Keratinocyte (primary cell): ENCODE data around the gene PIWIL1. TPM values are rescaled to one million over a fixed set of nuclear protein-coding genes. Genes with fewer than 3 reads are reported as not detected.

ENCODE experiments used
- DNase-seq: peaks from one replicate; pipeline ENCODE4 v3.0.0-alpha.2; 2011; ENCODE audit warnings: low read depth, missing footprints, low spot score
- FAIRE-seq: peaks from 2 replicates; lab custom pipeline; 2011; peaks lifted over from hg19 to GRCh38; lab: Jason Lieb, UNC
- H2AFZ ChIP-seq: 2 replicates; pipeline ENCODE4 v1.6.0; 2012; ENCODE audit warnings: low read length, control low read depth, inconsistent platforms; ENCODE audit not compliant: control insufficient read depth
- H3K27ac ChIP-seq: 2 replicates; pipeline ENCODE4 v1.5.1; 2011; ENCODE audit warnings: low read length; ENCODE audit not compliant: control insufficient read depth, insufficient read depth
- H3K27me3 ChIP-seq: 3 replicates; pipeline ENCODE4 v1.6.0; 2011; ENCODE audit warnings: low read length; ENCODE audit not compliant: control insufficient read depth, insufficient read depth; ENCODE audit errors: extremely low read depth
- H3K36me3 ChIP-seq, 2 experiments: 2 replicates in 1 of 2; 3 replicates in 1 of 2; pipeline ENCODE4 v1.5.1; 2011; ENCODE audit warnings: low read length in 2 of 2, mild to moderate bottlenecking in 1 of 2; ENCODE audit not compliant: control insufficient read depth in 2 of 2, insufficient read depth in 2 of 2; ENCODE audit errors: extremely low read depth in 1 of 2
- H3K4me1 ChIP-seq: 3 replicates; pipeline ENCODE4 v1.5.1; 2011; ENCODE audit warnings: low read length; ENCODE audit not compliant: control insufficient read depth, insufficient read depth; ENCODE audit errors: extremely low read depth
- H3K4me2 ChIP-seq: 3 replicates; pipeline ENCODE4 v1.6.0; 2011; ENCODE audit warnings: low read depth, low read length; ENCODE audit not compliant: control insufficient read depth, insufficient read depth; ENCODE audit errors: extremely low read depth
- H3K4me3 ChIP-seq, 3 experiments: fragments of 200-600 bp in 1 of 3; sonication (generic) in 1 of 3; 2 replicates in 2 of 3; 3 replicates in 1 of 3; pipeline ENCODE4 v1.5.1; 2011 to 2016; ENCODE audit warnings: low read length in 3 of 3, mild to moderate bottlenecking in 3 of 3, control low read depth in 2 of 3, inconsistent platforms in 1 of 3, low read depth in 1 of 3, mixed read lengths in 1 of 3, mixed run types in 1 of 3, moderate library complexity in 1 of 3; ENCODE audit not compliant: control insufficient read depth in 2 of 3, insufficient read depth in 2 of 3; ENCODE audit errors: extremely low read depth in 1 of 3
- H3K79me2 ChIP-seq: 2 replicates; pipeline ENCODE4 v1.6.0; 2012; ENCODE audit warnings: low read length; ENCODE audit not compliant: control insufficient read depth, insufficient read depth
- H3K9ac ChIP-seq: 3 replicates; pipeline ENCODE4 v1.6.0; 2011; ENCODE audit warnings: low read length; ENCODE audit not compliant: control insufficient read depth, insufficient read depth; ENCODE audit errors: extremely low read depth
- H3K9me1 ChIP-seq: 3 replicates; pipeline ENCODE4 v1.6.0; 2011; ENCODE audit warnings: low read length; ENCODE audit not compliant: control insufficient read depth, insufficient read depth; ENCODE audit errors: extremely low read depth
- H3K9me3 ChIP-seq: 2 replicates; pipeline ENCODE4 v1.5.1; 2012; ENCODE audit warnings: low read depth, low read length; ENCODE audit not compliant: control insufficient read depth
- H4K20me1 ChIP-seq: 3 replicates; pipeline ENCODE4 v1.6.0; 2011; ENCODE audit warnings: low read length; ENCODE audit not compliant: control insufficient read depth, insufficient read depth; ENCODE audit errors: extremely low read depth
- CTCF ChIP-seq, 3 experiments: IDR thresholded peaks in 1 of 3; conservative IDR thresholded peaks in 1 of 3; optimal IDR thresholded peaks in 1 of 3; 2 replicates in 2 of 3; 3 replicates in 1 of 3; pipeline versions ENCODE3 to v1.5.1; 2011; ENCODE audit warnings: low read length in 3 of 3, mild to moderate bottlenecking in 3 of 3, moderate library complexity in 2 of 3, control low read depth in 1 of 3, inconsistent platforms in 1 of 3; ENCODE audit not compliant: insufficient read depth in 2 of 3; ENCODE audit errors: extremely low read depth in 1 of 3
- EZH2 ChIP-seq: IDR thresholded peaks from one replicate; pipeline ENCODE4 v1.6.1; 2012; ENCODE audit warnings: inconsistent platforms, mild to moderate bottlenecking, low read length, moderate library complexity
- dilution Hi-C: fragments of 300-500 bp; cut with MboI; formaldehyde crosslinking; loops from one replicate; pipeline ENCODE4 v1.7.0; 2020; ENCODE audit warnings: low sequenced_read_pairs; ENCODE audit not compliant: extremely low pct_ligation_motif_present
- polyA plus RNA-seq, 5 experiments: library from polyadenylated mRNA; depleted of rRNA in 3 of 5; stranded (reverse) in 3 of 5; stranded (forward) in 1 of 5; unstranded in 1 of 5; fragments of >200 nt; gene quantifications; 1 replicate in 1 of 5; 2 replicates in 3 of 5; 3 replicates in 1 of 5; pipeline versions ENCODE4 v1.2.1 to v1.2.3, GENCODE V29; 2011 to 2012; ENCODE audit warnings: missing spikeins in 2 of 5, low read depth in 1 of 5, low replicate concordance in 1 of 5

The PIWIL1 gene
- polyA plus RNA-seq, 1 donor (not counting 4 experiments of a cell fraction or from before 2014, with no cell fraction given): 0.13 TPM

DNA sequence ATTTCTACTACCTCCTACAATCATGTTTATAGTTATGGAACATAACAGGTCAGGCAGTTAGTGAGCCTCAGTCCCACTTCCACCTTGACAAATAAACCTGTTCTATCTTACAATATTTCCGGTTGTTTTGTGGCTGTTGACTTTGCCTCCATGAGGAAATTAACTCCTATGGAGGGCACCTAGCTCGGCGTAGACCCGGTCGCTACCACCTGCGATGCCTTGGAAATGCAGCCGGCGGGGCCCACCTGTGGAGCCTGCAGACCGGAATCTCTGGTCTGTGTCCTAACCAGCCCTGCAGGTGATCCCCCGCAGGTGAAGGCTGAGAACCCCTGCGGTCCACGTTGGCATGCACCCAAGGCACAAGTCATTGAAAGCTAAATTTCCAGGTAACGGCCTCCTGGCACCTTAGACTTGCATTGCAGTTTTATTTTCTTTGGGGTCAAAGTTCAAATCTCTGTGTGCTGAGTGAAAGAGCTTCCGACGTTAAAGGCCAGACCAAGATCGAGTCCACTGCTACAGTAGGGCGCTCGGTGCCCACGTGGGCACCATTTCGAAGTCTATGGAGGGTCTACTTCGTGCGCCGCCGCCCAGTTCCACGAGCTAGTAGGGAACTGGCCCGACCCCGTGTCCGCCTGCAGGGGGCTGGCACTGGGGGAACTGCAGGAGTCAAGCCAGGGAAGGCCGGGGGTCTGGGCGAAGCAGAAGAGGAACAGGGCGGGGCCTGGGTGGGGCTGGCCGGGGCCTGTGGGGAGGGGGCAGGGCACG, 782 bp upstream of the PIWIL1 start:
- dilution Hi-C loops: loop anchor here (25.0 kb wide), 1 partner anchor 300 kb away; no protein-coding TSS in a partner anchor
- FAIRE-seq: no peak
- H3K79me2 ChIP-seq: no peaks in the 10 kb centered on the region
- peaks cover 4% of the 10 kb centered on the region for H3K27me3 ChIP-seq
- no peak for TF ChIP-seq CTCF (optimal IDR thresholded peaks at IDR 0.05 in 1 of 3, IDR thresholded peaks at IDR 0.05 in 1 of 3, conservative IDR thresholded peaks at IDR 0.05 in 1 of 3; ENCODE audit: extremely low read depth in 1 of 3, insufficient read depth in 2 of 3, low read length in 3 of 3)
- no peak for TF ChIP-seq EZH2
- H4K20me1 ChIP-seq: no peaks in the 10 kb centered on the region
- H3K27ac ChIP-seq: no peak overlapping the region
- H3K4me2 ChIP-seq: no peak overlapping the region
- peaks cover 15% of the 10 kb centered on the region for H3K4me1 ChIP-seq
- no peak for DNase-seq
- peaks cover 5% of the 10 kb centered on the region for H3K9me3 ChIP-seq
- H2AFZ ChIP-seq: no peak overlapping the region
- no peak overlapping the region for H3K9ac ChIP-seq
- H3K36me3 ChIP-seq: no peaks in the 10 kb centered on the region
- no peaks in the 10 kb centered on the region for H3K9me1 ChIP-seq
- no peak overlapping the region for H3K4me3 ChIP-seq

- peak overlapping the region; percentile 87 for H3K4me2 ChIP-seq
- H2AFZ ChIP-seq: peak overlapping the region; percentile 31
- H3K9ac ChIP-seq: no peak overlapping the region
- no peak for FAIRE-seq
- dilution Hi-C loops: loop anchor here (25.0 kb wide), 1 partner anchor 302 kb away; no protein-coding TSS in a partner anchor
- TF ChIP-seq CTCF (optimal IDR thresholded peaks at IDR 0.05 in 1 of 3, IDR thresholded peaks at IDR 0.05 in 1 of 3, conservative IDR thresholded peaks at IDR 0.05 in 1 of 3; ENCODE audit: extremely low read depth in 1 of 3, insufficient read depth in 2 of 3, low read length in 3 of 3): no peak
- peak; percentile 53 for TF ChIP-seq EZH2
- H3K4me1 ChIP-seq: peaks cover 15% of the 10 kb centered on the region
- peak overlapping the region in 1 of 3 experiments; percentile 43 for H3K4me3 ChIP-seq
- H3K79me2 ChIP-seq: no peaks in the 10 kb centered on the region
- H3K36me3 ChIP-seq: no peaks in the 10 kb centered on the region
- no peak for DNase-seq
- H4K20me1 ChIP-seq: no peaks in the 10 kb centered on the region
- no peaks in the 10 kb centered on the region for H3K9me1 ChIP-seq
- peaks cover 4% of the 10 kb centered on the region for H3K27me3 ChIP-seq
- H3K9me3 ChIP-seq: peaks cover 6% of the 10 kb centered on the region
- H3K27ac ChIP-seq: no peak overlapping the region
Observed at GRCh38 chr12:130338794-130339601, 1.3 kb downstream of the PIWIL1 start.
